HG03378 (cell line): ENCODE measurements around the gene PUM1.

ENCODE experiments used
- ATAC-seq: cut with Tn5 transposase; IDR thresholded peaks from one replicate; pipeline ENCODE4 v1.9.1; 2021; ENCODE audit warnings: mild to moderate bottlenecking, moderate library complexity; ENCODE audit not compliant: unreplicated experiment

The PUM1 gene

DNA sequence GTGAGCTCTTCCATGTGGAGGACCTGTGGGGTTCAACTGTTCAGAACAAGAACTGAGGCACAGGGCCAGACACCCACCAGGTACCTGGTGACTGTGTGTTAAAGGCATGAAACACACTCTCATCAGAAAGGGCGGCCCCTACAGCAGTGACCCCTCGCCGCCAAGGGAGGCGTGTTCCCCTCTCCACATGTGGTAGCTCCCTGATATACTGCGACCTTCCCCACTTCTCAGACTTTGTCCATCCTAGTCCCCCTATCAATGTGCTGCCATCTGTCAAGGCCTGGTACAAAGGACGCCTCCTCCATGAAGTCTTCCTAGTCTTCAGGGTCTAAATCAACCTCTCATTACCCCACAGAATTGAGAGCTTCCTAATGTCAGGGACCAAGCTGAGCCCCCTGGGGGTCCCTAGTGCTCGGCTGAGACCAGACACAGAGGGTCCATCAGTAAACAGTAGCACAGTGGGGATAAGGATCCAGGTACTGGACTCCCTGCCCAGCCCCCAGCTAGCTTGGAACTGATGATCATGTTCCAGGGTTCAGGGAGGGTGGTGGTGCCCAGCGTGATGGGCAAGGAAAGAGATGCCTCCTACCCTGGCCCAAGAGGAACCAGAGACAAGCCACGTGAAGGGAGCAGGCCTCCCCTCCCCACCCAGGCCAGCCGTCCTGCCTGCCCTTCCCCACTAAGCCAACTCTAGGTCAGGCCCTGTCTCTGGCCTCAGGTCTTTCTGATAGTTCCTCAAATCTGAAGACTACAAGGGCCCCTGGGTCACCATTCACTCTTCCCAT is 167.3 kb downstream of the PUM1 start:
- no peak for ATAC-seq

DNA sequence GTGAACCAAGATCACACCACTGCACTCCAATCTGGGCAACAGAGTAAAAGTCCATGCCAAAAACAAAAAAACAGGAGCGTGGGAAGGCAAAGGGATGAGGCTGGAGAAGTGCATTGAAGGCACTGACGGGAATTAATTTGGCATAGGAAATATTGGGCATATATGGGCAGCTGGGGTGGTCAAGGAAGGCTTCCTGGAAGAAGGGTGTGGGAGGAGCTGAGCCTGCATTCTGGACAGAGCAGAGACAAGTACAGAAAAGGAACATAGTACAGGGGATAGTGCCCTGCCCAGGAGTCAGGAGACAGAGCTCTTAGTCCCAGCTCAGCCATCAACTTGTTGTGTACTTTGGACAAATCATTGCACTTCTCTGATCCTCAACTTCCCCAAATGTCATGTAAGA is 168.6 kb downstream of the PUM1 start:
- ATAC-seq, result no peak

DNA sequence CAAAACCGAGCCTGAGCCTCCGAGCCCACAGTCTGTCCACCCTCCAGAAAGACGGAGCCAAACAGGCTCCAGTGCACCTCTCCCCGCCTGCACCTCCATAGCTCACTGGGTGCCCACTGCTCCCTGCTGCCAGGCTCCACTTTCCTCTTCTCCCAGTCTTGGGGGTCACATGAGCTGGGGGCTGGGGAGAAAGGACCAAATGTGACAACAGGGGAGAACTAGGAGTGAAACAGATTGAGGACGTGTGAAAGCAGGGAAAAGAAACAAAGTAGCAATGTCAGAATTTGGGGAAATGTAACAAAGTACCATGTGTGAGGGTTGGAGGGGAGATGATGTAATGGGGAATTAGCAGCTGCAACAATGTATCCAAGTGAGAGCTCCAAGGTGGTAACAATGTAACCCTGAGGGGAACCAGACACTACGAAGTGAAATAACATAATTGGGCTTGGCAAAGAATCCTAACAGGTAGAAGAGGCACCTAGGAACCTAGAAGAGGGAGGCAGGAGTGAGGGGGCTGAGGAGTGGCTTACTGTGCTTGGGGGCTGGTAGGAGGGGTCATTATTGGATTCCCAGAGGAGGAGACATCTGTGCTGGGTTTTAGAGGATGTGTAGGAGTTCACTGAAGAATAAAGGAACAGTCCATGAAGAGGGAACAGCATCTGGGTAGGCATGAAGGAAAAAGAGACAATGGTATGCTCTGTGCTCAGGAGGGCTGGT is 169.4 kb downstream of the PUM1 start:
- no peak for ATAC-seq

DNA sequence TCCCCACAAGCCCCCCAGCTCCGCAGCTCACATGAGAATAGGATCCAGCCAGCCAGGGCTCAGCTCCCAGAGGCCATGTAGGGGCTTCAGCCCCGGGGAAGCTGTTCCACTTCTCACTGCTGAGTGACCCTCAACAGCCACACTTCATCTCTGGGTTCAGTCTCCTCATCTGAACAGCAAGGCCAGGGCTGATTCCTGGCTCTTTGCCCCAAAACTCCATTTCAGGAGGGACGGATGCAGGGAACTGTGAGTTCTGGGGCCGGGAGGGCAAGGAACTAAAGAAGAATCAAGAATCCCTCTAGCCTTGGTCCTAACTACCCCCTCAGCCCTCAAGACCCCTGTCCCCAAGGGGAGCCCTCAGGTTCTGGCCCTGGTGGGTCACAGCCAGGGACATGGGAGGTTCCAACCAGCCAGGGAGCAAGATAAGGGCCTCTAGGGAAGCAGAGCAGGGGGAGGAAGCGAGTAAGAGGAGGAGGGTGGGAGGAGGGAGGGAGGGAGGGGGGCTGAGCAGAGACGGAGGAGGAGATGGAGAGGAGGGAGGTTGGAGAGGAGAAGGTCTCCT is 170.1 kb downstream of the PUM1 start:
- ATAC-seq, result no peak

DNA sequence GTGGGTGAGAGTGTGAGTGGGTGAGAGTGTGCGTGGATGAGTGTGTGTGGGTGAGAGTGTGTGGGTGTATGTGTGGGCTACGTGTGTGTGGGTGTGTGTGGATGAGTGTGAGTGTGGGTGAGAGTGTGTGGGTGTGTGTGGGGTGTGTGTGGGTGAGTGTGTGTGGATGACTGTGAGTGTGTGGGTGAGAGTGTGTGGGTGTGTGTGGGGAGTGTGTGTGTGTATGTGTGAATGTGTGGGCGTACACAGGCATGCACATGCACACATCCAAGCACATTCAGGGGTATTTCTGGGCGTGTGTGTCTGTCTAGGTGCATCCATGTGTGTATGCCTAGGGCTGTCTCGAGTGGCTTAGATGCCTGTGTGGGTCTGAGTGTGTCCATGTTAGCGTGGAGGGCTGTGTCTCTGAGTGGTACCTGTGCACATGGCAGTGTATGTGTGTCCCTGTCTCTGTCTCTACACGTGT is 171.0 kb downstream of the PUM1 start:
- no peak for ATAC-seq

DNA sequence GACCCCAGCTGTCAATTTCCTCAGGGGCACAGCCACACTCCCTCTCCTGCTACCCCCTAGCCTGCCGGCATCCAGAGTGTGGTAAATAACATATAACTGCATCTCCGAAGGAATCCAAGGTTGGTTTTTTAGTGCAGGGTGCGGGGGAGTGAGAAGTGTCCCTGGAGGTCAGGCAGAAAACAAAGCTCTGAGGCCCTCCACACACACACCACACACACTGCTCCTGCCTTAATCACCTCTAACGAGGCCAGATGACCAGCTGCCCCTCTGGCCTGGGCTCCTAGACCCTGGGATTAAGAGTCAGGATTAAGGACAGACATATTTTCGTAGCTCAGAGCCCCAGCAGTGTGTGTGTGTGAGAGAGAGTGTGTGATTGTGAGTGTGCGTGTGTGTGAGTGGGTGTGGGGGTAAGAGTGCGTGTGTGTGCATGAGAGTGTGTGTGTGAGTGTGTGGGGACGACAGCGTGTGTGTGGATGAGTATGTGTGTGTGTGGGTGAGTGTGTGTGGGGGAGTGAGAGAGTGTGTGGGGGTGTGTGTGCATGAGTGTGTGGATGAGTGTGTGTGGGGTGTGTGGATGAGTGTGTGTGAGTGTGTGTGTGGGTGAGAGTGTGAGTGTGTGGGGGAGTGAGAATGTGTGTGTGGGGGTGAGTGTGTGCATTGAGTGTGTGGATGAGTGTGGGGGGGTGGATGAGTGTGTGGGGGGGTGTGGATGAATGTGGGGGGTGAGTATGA is 171.6 kb downstream of the PUM1 start:
- ATAC-seq, result no peak

DNA sequence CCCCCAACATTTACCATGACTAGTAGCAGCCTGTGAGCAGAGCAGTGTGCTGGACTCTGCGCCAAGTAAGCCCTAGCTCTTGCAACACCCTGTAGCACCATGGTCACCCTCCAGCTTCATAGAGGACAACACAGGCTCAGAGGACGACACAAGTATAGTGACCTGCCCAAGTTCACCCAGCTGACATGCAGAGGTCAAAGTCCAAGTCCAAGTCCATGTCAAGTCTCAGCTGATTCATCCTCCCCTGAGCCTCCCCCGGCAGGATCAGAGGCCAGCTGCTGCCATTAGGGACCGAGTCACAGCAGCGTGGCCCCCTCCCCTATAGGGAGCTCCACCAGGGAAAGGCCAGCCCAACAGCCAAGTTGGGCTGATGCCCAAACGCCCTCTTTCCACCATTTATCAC is 172.8 kb downstream of the PUM1 start:
- ATAC-seq, result no peak

DNA sequence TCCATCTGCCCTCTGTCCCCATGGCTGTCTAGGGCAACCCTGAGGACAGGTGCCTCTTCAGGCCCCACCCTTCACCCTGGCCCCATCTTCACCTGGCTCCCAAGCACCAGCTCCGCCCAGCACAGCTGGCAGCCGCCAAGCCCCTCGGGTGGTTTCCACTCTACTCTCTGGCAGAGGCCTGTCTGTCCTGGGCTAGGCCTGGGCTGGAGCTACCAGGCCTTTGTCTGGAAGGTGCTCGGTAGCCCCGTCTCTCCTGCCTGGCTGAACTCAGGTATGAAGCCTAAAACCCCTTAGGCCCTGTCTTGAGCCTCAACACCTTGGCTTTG is 174.3 kb downstream of the PUM1 start:
- no peak for ATAC-seq

DNA sequence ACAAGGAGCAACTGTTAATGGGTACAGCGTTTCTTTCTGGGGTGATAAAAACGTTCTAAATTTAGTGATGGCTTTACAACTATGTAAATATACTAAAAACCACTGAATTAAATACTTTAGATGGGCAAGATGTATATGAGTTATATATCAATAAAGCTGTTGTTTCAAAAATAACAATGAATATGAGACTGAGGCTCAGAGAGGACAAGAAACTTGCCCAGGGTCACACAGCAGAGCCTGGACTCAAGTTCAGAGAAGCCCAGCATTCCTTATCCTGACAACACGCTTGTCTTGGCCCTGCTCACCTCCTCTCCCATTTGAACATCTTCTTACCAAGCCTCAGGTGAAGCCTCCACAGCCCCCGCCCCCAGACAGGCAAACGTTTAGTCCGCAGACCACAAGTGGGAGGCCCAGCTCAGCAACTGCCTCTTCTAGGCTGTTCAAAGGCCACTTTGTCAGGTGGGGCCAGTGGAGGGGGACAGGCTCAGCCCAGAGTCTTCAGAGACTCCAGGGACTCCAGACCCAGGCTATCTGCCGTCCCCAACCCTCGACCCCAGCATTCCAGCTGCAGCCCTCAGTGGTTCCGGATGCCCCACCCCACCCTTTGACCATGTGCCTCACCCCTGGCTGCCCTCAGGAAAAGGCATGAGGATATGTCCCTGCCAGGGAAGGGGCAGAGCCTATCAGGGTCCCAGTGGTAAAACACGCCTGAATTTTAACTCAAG is 174.9 kb downstream of the PUM1 start:
- no peak for ATAC-seq

DNA sequence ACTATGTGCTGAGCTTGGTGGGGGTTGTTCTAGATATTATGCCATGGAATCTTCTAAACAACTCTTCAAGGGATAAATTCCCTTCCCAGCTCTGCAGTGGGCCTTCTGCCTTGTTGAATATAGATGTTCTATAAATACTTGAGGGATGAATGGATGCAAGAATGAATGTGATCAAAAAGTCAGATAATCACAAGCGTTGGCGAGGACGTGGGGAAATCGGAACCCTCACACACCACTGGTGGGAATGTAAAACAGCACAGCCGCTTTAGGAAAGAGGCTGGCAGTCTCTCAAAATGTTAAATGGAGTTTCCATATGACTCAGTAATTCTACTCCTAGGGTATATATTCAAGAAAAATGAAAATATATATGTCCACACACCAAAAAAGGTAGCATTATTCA is 176.0 kb downstream of the PUM1 start:
- ATAC-seq, result no peak

DNA sequence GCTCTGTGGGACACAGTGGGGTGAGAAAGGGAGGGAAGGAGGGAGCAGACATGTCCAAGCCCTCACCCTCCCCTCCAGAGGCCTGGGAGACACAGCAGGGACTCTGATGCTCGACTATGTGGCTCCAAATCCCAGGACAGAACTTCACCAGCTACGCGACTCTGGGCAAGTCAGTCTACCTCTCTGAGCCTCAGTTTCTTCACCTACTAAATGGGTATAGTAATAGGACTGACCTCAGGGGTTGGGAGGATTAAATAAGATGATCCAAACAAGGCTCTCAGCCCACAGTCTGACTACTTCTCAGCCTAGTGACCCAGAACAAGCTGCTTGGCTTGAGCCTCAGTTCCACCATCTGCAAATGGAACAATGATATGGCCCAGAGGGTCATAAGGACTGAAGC is 176.5 kb downstream of the PUM1 start:
- ATAC-seq, result no peak

DNA sequence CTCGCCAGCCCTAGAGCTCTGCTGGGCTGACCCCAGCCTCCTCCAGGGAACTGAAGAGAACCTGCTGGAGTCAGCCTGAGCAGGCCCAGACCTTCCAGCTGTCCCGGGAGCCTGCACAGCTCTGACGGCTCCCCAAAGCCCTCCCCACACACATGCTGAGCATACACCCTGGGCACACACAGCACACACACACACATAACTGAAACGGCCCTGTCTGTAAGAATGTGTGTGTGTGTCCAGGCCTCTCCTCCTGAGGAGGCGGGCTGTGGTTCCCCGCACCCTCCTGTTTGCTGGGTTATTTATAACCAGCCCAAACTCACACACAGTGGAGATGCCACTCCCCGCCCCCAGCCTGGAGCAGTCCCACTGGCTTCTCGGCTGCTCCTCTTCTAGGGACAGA is 177.1 kb downstream of the PUM1 start:
- ATAC-seq, result no peak

DNA sequence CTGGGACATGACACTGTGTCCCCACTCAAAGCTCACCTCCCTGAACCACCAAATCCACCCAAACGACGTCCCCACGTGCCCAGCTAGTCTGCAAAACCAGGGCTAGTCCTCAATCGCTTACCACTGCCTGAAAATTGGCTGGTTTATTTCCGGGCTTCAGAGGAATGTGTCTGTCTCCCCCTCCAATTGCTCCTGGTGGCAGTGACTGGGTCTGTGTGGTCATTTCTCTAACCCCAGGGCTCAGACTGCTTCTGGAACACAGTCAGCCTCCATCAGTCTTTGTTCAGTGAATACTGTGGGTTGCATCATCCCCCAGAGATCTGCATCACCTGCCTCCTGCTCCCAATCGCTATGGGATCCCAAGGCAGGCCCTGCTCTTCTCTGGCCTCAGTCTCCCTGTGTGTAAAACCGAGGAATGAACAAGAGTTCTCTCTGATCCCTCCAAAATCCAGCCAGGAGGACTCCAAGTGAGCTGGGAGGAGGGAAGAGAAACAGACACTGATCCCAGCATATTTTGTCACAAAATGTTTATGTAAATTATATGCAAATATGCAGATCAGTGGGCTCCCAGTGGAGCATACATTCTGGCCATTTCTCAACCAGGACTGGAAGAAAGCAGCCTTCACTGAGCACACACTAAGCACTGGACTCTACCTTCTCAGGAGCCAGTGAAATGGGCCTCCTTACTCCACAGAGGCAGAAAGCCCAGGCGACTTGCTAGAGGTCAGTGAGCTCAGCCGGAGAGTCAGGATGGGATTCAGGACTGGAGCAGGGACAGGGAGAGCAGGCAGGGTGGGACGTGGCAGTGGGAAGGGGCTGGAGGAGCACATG is 177.8 kb downstream of the PUM1 start:
- ATAC-seq, result no peak

DNA sequence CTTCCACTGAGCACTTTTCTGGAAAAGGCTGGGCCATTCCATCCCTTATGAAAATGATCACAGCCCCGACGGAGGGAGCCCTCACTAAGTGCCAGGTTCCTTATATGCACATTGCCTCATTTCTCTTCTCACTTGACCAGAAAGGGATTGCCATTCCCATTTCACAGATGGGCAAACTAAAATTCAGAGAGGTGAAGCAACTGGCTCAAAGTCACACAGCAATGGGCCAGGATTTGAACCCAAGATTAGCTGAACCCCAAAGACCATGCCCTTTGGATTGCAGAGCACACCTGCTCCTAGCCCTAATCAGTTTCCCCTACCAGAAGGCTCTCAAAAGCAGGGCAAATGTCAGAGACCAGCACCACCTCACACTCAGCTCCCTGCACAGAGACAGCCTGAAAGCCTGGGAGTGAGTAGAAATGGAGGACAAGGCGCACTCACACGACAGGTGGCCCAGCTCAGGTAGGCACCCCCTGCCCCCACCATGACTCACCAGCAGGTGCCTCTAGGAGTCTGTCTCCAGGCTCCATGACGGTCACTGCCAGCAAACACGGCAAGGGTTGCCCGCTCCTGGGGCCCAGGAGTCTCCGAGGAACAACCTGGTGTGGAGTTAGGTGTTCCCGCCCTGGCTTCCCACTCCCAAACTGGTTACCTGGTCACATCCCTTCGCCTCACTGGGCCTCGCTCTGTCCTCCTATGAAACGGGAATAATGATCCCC is 178.6 kb downstream of the PUM1 start:
- ATAC-seq, result no peak

DNA sequence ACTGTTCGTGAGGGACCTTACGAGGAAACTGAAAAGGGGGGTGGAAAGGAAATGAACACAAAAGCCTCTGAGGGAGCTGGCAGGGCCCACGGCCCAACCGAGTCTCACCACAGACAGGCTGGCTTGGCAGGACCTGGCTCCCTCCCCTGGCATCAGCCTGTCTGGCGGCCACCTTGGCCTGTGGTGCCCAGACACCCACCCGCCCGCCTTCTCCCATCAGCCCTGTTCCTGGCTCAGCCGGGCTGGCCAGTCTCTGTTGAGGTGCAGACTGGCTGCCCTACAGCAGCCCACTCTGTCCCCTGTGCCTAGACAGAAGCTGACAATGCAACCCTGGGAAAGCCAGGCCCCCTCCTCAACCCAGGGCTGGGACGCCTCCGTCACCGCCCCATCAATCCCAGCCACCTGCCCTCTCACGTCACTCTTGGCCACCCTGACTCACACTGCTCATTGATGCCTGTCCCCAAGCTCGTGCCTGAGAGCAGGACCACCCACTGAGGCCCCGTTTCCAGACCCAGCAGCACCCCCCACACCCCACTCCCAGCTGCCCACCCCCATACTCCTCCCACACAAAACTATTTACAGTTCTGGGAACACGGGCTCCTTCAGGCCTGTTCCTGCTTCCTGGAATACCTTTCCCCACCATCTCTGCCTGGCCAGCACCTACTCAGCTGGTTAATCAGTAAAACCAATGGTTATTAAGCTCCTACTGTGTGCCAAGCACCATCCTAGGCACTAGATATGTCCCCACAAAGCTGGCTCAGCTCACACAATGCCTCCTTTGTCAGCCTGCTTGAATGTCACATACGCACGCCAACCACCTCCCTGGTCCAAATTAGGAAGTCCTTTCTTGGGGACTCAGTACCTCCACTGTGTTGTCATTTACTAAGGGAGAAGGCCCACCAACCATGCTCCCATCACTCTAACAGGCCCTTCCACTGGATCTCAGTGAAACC is 179.7 kb downstream of the PUM1 start:
- no peak for ATAC-seq

DNA sequence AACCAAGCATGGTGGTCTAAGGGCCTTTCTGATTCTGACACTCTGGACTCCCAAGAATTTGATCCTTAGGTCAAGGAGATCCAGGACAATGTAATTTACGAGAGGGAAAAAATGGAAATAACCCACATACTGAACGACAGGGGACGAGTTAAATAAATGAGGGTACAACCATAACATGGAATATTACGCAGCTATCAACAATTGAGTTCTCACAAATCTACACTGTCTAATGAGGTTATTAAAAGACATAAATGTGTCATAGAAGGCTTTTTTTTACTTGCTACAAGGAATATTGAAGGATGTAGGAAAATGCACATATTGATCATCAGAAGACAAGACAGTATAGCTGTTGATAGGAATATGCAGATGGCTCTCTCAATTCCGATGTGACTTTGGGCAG is 180.8 kb downstream of the PUM1 start:
- ATAC-seq, result no peak

DNA sequence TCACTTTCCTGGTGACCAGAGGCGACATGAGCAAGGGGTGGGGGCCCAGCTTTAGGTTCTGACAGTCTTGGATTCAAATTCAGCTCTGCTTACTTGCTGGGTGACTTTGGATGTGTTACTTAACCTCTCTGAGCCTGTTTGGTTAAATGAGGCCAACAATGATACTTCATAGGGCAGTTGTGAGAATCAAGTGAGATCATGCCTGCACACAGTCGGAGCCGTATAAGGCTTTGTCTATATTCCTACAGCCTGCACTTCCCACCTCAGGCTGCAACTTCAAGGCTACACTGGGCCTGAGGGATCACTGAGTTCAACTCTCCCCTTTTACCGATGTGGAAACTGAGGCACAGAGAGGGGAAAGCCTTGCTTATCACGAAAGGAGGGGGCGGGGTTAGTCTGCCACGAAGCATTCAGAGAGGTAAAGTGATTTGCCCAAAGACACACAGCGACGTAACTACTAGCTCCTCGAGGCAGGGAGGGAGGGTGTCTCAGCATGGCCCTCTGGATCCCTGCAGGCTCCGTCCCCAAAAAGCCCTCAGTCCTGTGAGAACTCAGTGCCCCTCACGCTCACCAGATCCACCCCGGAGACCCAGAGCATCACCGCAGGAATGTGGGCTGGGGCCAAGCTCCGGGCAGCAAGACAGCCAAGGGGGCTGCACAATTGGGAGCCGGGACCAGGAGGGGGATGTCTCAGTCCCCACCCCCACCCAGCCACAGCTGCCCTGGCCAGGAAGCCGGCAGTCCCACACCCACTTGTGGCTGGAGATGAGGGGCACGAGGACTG is 181.9 kb downstream of the PUM1 start:
- no peak for ATAC-seq
